ENCODE measurements around the gene RAMACL.
A peak's percentile ranks its signal among the peaks of the same experiment; 100 is the strongest.

RAMACL gene

DNA sequence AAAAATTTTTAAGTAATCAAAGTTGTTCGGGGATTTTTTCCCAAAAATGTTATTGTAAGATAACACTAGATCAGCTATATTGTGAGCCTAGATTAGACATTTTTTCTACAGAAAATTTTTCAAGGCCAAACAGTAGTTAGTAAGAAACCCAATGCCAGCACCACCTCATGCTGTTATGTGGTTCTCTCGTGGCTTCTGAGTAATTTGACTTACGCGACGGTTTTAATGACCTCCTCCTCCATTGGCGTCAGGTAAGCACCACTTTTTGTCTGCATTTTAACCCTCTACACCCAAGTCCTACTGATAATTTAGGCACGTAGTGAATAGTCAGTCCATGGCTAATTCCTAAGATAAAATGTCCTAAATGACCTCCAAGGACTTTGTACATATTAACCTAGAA lies 30.9 kb upstream of the RAMACL start:
- no peak for DNase-seq

DNA sequence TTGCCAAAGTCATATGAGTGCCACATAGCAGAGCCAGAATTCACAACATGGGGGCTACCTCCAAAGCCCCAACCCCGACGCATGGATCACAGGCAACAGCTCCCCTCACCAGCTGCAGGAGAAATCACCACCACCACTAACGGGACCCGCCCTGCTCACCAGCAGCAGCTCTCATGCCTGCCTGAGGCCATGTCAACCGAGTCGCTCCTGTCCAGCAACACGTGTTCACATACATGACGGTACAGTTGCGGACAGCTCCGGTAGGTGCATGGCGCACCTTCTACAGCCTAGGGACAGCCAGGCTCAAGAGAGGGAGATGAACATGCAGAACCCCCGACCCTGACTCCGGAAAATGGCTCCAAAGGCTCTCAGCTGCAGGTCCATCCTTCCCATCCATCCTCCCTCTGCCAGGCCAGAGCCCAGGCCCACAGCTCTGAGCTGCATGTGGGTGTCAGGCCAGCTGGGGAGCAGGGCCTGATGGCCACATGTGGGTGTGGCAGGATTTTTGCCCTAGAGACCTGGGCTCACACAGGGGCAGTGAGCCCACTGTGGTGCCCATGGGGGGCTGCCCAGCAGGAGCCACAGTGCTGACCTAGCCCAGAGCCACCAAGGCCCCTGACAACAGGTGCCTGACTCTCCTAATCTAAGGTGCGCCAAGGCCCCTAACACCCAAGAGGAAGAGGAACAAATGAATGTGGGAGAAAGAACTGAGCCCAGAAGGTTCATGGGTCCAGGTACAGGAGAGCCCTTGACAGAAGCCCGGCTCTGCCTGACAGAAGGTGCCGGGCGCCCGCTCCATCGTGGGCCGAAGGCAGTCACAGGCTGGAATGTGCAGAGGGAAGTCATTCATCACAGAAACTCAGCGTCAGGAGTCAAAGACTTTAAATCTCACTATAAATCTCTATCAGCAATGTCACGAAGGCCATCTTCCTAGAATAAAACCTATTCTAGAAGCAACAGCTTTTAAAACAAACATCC lies 30.1 kb upstream of the RAMACL start:
- DNase-seq, result no peak

DNA sequence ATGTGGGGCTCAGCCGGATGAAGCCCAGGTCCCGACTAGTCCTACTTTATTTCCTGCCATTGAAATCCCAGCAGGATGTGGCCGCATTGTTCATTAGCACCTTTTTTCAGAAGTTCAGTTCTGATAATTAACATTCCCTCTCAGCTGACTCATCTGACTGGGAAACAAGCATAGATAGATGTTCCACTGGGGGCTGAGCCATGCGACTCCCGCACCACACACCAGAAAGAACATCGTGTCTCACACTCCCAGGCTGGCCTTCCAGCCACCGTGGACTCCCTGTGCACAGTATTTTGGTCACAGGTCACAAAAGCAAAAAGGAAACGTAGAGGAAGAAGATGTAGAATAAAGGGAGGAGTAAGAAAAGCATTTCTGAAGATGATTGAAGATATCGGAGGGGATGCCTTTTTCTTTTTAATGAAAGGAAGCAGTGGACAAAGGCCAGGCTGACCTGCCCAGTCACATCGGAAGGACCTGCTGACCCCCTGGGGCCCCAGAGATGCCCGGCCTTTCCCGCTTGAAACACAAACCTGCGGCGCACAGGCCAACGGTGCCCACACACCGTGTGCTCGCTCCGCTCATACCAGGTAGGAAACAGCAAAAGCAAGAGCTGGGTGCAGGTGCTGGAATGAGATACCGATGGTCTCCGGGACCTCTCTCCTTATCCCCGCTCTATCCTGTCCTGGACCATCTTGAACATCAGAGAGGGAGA lies 28.7 kb upstream of the RAMACL start:
- DNase-seq, result peak; percentile 61

DNA sequence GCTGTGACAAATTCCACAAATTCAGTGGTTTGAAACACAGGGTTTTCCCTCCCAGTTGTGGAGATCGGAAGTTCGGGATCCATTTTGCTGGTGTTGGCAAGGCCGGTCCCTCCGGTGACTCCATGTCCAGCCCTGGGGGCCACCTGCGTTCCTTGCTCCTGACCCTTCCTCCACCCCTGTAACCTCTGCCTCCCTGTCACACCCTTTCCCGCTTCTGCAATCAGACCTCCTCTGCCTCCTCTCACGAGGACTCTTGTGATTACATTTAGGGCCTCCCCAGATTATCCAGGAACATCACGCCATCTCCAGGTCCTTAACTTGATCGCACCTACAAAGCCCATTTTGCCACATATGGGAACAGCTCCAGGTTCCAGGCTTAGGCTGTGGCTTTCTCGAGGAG lies 28.1 kb upstream of the RAMACL start:
- no peak for DNase-seq

DNA sequence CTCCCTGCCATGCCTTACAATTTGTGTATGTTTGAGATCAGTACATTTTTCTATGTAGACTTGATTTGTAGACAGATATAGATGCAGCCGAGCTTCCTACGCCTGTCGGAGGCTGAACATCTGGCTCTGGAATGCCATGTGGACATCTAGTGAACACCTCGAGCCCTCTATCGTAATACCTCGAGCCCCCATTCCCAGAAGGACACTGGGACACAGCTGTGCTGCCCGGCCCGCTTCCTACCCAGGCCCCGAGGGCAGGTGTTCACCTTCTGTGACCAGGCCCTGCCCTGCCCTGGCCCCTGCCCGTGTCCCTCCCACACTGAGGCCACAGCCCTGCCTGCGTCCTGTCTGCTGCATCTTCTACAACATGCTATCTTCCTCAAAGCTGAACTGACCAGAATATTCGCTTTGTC lies 27.7 kb upstream of the RAMACL start:
- no peak for DNase-seq

DNA sequence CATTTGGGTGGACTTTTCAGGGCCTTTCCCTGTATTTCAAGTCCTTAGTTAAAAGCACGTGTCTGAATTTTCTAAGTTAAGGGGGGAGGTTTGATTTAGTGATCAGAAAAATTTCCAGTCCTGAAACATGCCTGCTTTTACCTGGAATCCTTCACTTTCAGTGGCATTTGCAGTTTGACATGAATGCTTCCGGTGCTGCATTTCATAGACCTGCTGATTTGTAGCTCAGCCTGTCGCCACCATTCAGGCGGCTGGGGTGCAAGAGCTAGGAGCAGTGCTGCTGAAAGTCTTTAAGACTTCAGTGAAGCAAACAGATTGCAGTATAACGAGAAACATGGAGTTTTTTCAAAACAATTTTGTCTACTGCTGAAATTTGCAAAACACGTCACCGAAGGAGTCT lies 26.5 kb upstream of the RAMACL start:
- no peak for DNase-seq

DNA sequence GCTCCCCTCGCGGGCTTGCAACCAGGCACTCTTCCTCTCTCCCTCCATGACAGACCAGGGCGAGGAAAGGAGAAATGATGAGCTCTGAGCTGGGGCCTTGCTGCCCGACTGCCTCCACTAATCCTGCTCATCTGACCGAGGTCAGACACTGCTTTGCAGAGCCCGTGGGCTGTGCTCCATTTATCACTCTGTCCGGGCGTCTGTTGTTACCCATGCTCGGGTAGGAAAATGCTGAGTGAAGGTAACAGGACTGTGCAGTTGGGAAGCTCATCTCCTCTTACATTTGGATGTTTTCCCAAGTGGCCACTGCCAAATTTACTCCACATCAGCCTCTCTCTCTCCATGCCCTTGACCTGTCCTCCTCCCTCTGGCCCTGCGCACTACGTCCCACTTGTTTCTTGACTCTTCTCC lies 26.0 kb upstream of the RAMACL start:
- DNase-seq, result no peak

DNA sequence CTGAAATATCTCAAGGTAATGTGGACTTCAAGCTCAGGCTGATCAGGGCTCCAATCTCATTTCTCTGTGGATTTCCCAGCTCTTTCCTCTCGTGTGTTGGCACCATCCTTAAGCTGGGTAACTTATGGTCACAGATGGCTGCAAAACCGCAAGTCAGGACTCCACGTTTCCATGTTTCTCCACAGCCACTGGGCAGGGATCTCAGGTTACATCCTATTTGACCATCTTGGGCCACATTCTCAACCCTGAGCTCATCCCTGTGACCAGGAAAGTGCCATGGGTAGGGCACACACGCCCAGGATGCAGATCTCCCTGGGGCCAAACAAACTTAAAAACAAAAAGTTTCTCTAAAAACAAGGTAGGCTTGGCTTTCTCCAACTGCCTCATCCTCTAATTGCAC lies 25.2 kb upstream of the RAMACL start:
- DNase-seq, result no peak

DNA sequence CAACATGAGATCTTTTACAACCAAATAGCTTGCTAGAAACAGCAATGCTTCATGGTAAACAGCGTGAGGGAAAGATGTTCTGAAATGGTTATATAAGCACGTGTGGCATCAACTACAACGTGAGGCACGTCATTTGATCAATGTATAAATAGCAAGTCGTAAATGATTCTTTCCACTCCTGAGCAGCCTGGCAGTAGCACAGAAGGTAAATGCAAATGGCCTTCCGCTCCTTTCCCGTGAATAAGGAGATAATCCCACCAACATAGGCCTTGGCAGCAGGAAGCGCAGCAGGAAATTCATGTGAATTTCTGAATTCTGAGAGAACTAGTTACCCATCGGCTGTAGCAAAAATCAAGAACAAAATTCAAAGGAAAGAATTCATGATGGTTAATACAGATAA lies 23.6 kb upstream of the RAMACL start:
- DNase-seq, result no peak

DNA sequence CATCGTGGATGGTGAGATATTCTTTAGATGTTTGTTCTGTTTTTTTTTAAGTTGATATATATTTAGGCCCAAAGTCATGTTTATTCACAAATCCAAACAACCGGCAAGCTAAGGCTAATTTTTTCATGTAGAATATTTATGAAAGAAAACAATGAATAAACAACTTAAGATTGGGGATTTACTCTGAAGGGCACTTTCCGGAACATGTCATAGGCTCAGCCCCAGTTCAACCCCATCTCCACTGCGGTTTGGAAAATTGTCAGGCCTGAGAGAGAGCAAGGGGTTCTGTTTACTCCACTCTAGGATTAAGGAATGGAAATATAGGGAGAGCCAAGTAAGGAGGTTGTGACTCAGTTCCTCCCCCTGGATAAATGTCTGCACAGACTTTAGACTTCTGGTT lies 22.3 kb upstream of the RAMACL start:
- DNase-seq, result no peak

DNA sequence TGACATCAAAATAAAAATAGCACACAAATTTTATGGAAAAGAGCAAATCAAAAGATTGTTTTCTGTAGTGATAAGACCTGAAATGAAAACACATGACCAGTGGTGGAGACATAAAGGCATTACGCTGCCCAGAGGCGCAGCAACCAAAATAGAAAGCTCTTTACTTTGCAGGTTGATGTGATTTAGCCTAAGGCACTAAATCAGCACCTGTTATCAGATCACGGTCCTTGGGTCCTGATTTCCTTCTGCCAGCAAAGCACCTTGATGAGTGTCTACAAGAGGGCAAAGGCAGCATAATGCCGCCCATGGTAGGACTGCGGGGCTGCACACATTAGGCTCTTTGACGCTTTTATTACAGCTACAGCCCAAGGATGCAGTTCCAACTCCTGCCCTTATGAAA lies 19.3 kb upstream of the RAMACL start:
- DNase-seq, result no peak

DNA sequence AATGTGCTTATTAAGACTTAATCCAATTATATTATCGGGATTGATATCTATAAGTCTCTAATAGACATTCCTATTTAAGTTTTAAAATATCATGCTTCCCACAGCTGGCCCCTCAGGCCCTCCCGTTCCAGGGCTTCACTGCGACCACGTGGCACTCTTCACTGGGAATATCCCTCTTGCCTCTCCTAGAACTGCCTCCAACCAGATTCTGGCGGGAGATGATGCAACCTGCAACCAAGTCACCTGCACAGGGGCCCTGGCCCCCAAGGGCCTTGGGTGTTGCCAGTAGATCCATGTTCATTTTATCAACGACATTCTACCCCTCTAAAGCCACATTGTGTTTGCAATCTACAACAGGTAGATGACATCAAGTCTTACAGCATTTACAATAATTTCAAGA lies 18.4 kb upstream of the RAMACL start:
- no peak for DNase-seq

DNA sequence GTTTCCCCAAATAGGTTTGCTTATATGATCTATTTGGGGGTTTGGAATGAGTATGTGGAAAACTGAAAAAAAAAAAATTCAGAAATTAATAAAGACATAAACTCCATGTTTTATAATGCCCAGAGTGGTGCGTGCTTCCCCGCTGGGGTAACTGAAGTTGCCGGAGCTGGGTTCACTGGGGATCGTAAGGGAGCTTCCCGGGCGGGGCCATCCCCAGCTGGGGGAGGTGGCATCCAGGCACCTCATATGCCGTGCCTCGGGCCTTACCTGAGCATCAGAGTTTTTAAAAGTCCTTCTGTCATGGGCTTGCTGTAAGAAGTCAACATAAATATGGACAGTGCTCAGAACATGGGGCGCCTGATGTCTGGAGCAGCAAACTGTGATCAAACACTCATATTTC lies 17.9 kb upstream of the RAMACL start:
- DNase-seq, result no peak

DNA sequence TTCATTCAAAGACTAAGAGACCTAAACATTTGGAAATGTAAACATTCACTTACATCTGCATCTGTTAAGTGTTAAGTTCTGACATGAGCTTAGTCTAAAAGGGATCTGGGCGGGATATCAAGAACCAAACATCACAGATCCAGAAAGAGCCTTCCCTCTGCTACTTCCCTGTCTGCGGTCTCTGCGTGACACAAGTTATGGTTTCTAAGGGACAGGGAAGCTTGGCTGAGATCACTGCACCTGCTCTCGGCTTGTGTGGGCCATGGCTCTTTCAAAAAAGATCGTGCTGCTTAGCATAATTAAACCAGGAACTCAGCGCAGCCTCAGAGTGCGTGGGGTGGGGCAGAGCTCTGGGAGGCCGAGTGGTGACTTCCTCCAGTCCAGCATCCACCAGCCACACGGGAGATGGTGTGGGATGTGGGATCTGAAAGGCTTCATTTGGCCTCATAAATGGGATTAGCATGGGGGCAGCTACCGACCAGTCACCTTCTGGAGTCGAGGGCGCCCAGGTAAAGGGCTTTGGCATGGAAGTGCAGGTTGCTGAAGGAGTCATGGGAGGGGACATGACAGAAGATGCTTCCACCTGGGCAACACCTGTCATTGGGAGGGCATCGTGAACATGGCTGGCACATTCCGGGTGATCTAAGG lies 16.7 kb upstream of the RAMACL start:
- peak; percentile 28 for DNase-seq

DNA sequence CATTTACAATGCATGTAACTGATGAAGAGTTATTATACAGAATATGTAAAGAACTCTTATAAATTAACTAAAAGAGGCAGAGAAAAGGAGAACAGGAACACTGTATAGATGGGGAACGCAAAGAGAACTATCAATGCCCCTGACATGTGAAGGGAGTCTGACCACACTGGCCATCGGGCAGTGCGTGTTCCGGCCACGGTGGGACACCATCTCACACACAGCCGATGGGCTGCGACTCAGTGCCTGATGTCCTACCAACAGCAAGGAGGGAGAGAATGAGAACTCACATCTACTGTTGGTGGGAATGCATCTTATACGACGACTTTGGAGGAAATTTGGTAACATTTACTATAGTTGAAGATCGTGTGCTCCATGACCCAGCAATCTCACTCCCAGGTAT lies 15.5 kb upstream of the RAMACL start:
- DNase-seq, result no peak

DNA sequence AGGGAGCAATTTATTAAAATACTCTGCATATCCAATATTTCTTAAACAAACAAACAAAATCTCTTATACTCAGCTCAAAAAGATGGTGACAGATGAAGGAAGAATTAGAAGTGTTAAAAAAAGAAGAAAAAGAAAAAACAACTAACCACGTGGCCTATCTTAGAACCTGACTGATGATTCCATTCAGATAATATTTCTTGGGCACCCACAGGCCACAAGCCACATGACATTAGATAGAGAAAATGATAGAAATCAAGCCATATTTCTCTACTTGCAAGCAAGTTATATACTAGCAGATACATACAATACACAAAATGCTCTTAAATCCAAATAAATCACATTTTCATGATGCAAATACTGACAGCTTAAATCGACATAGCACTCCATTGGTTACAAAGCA lies 14.5 kb upstream of the RAMACL start:
- peak; percentile 61 for DNase-seq

DNA sequence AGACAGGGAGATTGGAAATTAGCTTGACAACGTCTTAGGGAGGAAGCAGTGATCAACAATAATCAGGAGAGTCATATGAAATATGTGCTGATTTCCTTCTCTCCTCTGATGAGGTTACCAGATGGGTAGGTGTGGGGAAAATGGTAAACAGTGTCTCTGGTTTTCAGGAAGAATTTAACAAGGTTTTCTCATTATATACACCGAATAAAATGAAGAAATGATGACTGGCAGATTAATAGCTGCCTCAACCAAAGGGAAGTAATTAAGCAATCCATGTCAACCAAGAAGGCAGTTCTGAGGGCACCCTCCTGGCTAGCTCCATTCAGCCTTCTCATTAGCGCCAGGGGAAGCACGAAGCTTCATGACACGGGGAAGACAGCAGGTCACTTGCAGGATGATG lies 12.7 kb upstream of the RAMACL start:
- no peak for DNase-seq

DNA sequence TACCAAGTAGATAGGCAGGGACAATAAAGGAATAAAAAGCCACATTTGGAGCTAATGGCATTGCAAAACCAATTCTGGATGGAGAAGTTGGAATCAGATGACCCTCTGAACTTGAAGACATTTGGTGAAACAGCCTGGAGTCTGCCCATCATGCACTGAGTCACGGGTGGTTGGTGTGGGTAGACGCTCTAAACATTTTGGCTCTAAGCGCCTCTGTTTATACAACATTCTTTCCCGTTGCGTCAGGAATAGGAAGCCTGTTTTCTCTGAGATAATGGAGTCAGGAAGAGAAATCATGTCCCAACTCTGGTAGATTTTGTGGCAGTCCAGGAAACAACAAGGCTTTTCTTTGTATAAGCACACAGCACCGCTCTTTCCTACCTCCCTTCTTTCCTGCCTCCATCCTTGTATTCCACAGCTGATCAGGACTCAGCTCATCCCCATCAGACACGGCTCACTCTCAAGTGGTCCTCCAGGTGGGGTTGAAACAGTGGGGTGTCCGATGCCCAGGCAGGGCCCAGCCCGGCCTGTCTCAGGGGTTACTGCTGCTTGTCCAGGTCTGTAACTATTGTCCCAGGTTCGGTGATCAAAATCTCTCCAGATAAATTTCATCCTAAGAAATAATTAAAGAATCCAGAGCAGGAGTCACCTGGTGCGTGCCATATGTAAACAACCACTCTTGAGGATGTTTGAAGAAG lies 12.1 kb upstream of the RAMACL start:
- peak; percentile 94 for DNase-seq

DNA sequence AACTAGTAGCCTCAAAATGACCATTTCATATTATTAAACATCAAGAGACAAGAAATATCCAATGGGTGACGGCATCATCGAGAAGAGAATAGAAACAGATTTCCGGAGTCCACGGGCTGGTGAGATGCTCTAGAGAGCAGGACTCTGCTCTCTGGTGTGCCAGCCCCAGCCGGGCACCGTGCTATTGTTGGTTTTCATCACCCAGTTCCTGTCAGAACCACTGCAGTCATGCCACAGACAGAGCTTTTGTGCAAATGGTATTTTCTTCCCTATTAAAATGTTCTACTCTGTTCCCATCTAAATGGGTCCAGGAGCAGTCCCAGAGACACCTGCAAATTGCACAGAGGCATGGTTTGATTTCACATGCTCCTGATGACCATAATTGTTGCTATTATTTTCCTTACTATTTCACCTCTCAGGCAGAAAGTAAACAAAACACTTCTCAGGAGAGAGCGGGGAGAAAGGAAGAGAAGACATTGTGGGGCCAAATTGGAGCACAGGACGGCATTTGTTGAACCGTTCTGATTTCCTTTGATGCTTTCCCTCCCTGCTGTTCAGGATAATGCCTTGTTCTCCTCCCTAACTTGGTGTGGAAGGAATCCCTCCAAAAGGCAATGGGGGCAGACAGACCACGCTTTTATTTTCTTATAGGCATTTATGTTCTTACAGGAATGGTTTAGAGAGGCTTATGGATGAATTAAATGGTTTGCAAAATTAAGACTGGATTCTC lies 11.4 kb upstream of the RAMACL start:
- no peak for DNase-seq

DNA sequence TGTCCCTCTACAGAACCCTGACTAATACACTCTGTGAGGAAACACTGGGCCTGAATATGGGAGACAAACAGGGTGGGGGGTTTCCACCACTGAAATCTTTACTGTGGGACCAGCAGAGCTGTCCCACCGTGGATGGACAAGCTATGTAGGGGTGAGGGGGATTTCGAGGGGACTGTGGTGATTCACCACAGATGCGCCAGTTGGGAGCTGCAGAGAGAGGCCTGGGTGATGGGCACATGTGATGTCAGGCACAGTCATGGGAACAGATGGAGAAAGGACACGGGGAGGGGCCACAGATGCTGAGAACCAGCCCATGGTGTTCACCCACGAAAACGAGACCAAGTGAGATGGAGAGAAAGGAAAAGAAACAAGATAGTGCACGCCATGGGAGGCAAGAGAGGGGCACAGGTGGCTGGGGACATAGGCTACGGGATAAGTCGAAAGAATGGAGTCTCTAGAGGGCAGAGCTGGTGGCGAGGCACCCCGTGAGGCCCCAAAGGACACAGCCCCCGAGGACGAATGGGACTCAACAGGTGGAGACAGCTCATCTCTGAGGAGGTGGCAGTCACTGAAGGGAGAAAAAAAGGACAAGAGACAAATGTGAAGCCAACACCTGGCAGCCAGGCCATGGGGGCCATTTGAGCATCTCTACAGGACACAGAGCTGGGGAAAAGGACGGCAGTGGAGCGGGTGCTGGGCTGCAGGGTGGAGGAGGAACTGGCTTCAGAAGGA lies 10.5 kb upstream of the RAMACL start:
- no peak for DNase-seq

DNA sequence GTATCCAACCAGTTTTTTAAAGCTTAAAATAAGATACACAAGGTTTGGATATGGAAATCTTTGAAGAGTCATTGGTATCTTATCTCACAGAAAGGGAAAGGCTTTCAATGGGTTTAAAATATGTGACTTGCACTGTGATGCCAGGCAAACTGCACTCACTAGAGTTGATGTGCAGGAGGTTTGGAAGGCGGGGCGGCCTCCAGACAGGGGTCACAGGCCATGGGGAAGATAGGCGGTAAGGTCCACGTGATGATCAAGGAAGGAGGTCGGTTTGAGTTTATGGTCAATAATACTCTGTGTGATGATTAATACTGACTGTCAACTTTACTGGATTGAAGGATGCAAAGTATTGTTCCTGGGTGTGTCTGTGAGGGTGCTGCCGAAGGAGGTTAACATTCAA lies 9.5 kb upstream of the RAMACL start:
- DNase-seq, result no peak

Measured in fibroblast of skin of scalp (primary cell).